Fibroblast of skin of right biceps (primary cell): ENCODE data around the gene POLR3H.
A peak's percentile ranks its signal among the peaks of the same experiment; 100 is the strongest.

Experiments
- DNase-seq: peaks from one replicate; pipeline ENCODE4 v3.0.0-alpha.2; 2013

Gene POLR3H

DNA sequence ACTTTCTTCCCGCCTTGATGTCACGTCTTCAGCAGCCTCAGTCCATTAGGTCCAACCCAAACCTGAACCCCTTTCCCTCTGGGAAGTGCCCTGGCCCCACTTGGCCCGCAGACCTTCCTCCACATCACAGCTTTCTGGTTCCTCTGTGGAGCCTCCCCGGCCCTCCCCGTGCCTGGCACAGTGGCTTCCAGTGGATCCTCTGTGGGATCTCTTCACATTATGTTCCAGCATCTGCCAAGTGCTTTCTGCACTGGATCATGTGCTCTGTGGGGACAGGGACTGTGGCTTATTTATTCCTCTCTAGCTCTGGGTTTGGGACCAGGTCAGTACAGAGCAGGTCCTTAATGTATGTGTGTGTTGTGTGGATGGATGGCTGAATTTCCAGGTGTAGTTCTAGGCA lies 30.9 kb downstream of the POLR3H start:
- DNase-seq: no peak

DNA sequence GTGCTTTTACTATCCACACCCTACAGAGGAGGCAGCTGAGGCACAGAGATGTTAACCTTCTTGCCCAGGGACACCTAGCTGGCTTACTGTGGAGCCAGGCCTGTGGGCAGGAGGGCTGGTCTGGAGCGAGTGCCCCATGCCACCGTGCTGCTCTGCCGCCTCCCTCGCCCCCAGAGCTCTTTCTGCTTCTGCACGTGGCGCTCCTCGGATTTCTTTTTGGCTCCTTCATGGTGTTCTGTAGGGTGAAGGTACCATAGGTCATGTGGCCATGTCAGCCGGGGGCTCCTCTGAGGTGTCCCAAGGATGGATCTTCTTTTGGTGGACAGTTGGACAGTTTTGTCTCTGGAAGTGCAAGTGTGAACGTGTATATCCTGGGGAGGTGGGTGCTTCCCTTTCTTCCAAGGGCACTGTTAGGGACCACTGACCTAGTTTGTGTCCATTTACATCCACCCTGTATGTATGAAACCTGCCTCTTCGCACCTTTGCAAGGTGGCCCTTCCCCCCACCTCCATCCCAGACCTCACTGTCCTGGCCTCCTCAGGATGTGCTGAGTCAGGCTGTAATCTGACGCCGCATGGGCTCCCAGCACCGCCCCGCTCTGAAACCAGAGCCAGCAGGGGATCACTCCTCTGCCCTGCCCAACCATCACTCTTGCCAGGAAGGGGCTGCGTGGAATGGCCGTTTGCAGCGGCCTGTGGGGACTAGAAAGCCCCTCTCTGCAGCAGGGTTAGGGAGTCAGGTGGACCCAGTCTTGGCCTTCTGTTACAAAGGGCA lies 31.7 kb downstream of the POLR3H start:
- peak; percentile 76 for DNase-seq

DNA sequence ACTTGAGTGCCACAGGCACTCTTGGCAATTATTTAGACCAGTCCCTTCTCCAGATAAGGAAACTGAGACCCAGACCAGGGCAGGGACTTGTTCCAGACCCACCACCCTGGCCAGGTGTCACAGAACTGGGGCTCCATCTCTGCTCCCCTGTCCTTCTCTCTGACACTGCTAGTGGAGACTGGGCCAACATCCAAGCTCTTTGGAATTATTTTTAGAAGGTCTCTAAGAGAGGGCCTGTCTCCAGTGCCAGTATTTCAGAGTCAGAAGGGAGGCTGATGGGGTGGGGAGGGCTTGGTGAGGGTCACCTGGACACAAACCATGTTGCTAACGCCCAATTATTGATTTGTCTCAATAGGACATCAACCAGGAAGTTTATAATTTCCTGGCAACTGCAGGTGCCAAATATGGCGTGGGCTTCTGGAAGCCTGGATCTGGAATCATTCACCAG lies 32.7 kb downstream of the POLR3H start:
- DNase-seq: no peak

DNA sequence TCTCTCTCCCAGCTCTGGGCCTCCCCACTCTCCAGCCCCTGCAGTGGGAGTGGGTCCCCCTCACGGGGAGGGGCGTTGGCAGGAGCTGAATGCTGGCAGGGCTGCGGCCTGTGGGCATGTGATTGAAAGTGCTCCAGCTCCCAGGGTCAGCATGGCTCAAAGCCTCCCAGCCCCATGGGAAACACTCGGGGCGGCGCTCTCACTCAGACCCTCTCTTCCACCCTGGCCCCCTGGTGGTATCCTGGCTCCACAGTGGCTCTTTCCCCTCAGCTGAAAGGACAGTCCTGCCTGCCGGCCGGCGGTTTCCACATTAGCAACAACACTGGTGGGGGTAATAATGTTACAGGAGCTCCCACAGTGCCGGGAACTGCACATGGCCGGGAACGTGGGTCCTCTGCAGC lies 35.5 kb downstream of the POLR3H start:
- DNase-seq: no peak

DNA sequence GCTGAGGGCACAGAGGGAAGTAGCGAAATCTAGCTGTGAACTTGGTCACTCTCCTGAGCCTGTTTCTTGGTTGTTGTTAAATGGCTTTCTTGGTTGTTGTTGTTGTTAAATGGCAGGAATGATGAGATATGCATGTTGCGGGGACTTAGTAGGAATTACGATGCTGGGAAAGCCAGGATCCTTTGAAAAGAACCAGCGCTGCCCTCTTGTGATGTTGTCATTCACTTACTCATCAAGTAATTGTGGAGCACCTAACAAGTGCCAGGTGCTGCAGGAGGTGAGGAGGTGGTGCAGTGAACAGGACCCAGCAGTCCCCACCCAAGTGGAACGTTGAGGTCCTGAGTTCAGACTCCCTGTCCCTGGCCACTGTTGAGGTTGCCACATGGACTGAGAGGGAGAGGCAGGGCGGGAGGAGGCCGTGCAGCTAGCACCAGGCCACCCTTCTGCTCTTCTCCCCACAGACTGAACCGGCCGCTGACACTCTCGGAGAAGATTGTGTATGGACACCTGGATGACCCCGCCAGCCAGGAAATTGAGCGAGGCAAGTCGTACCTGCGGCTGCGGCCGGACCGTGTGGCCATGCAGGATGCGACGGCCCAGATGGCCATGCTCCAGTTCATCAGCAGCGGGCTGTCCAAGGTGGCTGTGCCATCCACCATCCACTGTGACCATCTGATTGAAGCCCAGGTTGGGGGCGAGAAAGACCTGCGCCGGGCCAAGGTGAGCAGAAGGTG lies 36.8 kb downstream of the POLR3H start:
- no peak for DNase-seq

DNA sequence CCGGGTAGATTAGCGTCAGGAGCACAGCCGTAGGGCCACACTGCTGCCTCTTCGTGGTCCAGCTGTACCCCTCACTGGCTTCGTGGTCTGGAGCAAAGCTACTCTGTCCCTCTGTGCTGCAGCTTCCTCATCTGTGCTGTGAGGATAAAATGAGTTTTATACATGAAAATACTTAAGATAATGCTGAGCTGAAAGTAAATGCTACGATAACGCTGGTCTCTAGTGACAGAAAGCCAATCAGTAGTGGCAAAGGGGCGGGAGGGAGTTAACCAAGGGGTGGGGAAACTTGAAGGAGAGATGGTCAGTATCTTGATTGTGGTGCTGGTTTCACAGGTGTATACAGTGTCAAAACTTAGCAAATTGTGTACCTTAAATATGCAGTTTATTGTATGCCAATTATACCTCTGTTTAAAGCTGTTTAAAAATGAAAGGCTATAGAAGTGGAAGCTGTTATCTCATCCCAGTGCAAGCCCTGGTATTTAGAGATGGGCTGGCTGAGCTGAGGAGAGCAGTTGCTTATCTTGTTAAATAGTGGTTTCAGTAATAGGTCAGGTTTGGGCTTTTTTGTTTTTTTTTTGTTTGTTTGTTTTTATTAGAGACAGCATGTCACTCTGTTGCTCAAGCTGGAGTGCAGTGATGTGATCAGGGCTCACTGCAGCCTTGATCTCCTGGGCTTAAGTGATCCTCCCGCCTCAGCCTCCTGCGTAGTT lies 38.6 kb downstream of the POLR3H start:
- DNase-seq: no peak

DNA sequence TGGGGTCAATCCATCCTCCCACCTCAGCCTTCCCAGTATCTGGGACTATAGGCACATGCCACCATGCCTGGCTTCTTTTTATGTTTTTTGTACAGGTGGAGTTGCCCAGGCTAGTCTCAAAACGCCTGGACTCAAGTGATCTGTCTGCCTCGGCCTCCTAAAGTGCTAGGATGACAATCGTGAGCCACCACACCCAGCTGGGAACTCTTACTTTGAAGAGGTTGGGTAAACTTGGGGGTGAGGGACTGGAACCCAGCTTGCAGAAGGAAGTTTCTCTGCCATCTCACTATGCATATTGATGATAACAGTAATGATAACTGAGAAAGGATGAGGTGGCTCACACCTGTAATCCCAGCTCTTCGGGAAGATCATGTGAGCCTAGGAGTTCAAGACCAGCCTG lies 39.5 kb downstream of the POLR3H start:
- no peak for DNase-seq

DNA sequence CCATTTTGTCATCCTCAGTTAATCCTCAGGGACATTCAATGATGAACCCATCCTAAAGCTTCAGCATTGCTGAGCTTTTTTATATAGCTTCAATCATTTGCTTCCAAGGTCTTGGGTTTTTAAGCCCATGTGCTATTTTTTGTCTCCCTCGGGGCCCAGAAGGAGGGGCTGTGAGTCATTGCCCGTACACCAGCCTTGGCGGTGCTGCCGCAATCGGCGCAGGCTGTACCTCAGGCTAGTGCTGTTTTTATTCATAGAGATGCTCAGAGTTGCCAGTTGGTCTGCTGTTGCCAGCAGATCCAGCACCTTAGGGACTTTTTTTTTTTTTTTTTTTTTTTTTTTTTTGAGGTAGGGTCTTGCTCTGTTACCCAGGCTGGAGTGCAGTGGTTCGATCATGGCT lies 39.9 kb downstream of the POLR3H start:
- DNase-seq: peak; percentile 36

DNA sequence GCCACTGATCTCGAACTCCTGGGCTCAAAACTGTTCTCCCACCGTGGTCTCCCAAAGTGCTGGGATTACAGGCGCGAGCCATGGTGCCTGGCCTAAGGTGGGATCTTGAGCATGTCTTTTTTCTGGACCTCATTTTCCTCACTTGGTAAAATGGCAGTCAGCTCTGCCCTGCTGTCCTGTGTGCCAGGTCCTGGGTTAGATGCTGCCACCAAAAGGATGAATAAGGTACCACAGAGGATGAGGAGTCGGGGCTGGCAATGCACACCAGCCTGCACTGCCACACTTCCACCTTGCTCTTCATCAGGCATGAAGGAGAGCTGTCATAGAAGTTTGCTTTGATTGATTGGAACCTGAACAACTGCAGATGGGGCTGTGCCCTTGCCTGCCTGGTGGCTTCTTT lies 43.1 kb downstream of the POLR3H start:
- DNase-seq: no peak

DNA sequence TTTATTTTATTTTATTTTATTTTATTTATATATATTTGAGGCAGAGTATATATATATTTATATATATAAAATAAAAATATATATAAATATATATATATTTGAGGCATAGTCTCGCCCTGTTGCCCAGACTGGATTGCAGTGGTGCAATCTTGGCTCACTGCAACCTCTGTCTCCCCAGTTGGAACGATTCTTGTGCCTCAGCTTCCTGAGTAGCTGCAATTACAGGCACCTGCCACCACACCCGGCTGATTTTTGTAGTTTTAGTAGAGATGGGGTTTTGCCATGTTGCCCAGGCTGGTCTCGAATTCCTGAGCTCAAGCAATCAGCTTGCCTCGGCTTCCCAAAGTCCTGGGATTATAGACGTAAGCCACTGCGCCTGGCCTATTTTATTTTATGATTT lies 44.0 kb downstream of the POLR3H start:
- DNase-seq: no peak

DNA sequence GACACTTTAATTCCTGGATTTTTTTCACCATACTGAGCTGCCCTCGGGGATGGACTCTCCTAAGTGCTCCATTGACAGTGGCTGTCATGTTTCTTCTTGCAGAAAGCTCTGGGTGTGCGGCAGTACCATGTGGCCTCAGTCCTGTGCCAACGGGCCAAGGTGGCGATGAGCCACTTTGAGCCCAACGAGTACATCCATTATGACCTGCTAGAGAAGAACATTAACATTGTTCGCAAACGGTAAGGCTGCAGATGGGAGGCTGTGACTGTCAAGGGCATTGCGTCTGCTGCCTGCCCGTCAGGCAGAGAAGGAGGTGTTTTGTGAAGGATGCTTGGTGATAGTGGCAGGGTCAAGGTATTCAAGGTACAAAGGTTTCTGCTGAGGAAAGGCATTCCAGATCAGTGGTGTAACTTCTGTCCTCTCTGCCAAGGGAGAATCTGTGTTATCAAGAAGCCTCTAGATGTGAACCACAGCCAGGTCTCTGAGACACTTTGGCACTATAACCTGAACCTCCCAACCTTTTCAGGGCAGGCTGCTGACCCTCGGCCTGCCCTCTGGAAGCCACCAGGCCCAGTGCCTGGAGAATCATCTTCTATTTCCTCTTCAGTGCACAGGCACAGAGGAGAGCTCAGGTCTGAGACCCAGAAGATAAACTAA lies 44.5 kb downstream of the POLR3H start:
- no peak for DNase-seq

DNA sequence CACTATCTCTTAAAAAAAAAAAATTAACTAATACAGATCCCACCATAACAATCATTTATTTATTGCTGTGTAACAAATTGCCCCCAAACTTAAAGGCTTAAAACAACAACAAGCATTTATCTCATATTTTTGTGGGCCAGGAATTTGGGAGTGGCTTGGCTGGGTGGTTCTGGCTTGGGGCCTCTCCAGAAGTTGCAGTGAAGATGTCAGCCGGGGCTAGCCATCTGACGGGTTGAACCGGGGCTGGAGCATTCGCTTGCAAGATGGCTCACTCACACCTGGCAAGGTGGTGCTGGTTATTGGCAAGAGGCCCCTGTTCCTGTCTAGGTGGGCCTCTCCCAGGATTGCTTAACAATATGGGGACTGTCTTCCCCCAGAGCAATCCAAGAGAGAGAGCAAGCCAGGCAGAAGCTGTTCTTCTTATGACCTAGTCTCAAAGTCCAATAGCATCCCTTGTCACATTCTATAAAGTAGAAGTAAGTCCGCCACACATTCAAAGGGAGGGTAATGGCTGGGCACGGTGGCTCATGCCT lies 45.9 kb downstream of the POLR3H start:
- no peak for DNase-seq

DNA sequence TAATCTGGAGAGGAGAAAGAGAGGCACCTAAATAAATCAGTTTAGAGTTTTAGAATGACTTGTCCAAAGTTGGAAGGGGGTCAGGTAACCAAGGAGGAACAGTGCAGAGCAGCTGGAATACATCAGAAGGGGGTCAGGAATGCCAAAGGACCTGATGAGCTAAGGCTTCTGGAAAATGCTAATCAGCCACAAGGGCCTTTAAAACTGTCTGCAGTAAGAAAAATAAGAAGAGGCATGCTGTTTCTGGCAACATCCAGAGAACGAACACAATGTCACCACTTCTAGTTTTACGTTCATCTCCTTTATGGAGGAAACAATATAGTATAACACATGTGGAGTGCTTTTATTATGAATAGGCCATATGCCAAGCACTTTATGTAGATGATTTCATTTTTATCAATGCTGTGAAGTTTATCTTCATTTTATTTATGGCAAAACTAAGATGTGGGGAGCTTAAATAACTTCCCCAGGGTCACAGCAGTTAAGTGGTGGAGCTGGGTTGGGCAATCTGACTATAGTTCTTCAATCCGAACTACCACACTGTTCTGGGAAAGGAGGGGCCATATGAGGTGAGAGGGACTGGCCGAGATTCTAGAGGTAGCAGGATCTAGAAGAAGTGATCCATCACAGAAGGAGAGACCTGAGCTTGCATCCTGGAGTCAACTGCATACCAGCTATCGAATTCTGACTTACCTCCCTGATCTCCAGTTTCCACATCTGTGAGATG lies 52.7 kb downstream of the POLR3H start:
- no peak for DNase-seq

DNA sequence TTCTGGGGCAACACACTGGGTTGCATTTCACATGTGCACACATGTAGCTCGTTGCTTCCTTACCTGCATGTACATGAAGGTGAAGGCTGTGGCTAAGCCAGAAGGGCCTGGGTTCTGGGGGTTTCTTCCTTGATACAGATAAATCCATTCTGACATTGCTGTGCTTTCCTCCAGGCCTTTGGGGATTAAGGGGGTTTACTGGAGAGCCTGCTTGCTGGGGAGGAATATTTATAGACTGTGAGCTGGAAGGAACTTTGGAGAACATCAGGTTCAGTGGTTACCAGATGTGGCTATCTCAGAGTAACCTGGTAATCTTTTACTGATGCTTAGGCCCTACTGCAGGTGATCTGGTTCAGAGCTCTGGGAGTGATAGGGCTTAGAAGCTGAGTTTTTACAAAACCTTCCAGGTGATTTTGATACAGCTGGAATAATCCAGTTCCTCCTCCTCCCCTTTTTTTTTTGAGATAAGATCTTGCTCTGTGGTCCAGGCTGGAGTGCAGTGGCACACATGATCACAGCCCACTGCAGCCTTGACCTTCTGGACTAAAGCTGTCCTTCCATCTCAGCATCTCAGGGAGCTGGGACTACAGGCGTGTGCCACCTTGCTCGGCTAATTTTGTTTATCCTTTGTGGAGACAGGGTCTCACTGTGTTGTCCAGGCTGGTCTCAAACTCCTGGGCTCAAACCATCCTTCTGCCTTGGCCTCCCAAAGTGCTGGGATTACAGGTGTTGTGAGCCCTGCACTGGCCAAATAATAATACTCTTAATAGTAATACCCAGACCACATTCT lies 55.5 kb downstream of the POLR3H start:
- DNase-seq: no peak

DNA sequence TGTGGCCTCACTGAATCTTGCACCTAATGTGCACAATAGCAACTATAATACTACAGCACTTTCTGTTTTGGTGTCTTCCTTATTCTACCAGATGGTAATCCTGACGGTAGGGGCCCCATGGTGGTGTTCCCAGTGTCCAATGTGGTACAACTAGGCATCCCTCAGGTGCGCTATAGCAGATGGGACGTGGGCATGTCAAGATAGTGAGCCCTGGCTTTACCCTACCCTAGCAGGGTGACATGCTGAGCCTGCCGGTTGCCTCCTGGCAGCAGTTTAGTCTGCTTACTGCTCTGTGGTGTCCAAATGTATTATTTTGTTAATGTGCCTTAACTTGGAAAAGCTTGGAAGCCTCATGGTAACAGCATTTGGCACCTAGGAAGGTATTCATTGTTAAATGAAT lies 56.2 kb downstream of the POLR3H start:
- no peak for DNase-seq

DNA sequence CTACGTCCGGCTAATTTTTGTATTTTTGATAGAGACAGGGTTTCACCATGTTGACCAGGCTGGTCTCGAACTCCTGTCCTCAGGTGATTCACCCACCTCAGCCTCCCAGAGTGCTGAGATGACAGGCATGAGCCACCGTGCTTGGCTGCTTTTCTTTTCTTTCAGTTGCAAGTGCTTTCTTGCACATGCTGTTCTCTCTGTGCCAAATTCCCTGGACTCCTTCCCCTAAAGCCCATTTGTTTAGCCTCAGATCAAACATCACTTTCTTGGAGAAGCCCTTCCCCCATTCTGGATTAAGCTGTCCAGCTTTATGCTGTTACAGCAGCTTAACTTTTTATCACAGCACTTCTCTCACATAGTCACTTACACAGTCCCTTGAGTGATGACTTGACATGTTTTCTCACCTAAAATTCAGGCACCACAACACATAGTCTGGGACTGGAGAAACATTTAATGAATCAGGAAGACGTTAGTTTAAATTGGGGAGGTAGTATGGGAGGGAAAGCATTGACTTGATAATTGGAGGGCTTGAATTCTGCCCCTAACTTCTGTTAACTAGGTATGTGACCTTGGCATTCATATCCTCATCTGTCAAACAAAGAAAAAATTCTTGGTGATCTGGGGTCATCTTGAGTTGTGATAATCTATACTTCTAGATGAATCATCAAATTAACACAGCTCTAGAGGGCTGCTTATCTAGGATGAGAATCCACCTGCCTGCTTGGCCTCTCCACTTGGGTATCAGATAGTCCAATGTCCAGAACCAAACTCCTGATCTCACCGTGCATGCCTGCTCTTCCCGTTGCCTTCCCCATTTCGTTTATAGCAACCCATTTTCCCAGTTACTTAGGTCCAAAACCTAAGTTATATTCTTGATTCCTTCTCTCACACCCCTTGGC lies 57.0 kb downstream of the POLR3H start:
- no peak for DNase-seq

DNA sequence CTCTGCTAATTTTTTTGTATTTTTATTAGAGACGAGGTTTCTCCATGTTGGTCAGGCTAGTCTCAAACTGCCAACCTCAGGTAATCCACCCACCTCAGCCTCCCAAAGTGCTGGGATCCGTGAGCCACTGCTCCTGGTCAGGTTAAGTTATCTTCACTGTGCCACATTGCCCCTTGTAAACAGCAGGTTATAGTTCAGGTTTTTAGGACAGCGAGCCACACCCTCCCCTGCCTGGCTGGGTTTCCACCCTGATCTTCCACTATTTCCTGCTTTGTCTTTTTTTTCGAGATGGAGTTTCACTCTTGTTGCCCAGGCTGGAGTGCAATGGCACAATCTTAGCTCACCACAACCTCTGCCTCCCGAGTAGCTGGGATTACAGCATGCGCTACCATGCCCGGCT lies 59.2 kb downstream of the POLR3H start:
- no peak for DNase-seq

DNA sequence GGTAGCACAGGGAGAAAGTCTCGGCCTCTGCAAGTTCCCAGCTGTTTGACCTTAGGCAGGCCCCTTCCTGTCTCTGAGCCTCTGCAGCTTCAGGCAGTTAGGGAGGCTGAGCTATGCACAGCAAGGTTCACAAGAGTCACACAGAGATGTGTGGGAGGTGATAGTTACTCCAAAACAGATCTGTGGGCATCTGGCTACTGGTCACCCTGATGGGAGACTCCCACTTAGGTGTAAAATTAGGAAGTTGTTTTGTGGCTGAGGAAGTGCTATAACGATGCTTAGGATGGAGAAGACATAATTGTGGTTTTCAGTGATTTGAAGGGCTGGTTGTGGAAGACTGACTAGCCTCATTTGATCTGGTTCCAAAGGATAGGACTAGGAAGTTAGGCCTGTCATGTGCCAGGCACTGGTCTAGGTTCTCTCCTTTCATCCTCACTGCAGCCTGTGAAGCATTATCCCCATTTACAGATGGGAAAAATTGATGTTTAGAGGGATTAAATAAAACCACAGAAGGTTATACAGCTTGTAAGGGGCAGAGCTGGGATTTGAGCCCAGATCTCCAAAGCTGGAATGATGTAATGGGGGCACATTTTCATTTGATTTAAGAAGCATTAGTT lies 61.8 kb downstream of the POLR3H start:
- peak; percentile 44 for DNase-seq

DNA sequence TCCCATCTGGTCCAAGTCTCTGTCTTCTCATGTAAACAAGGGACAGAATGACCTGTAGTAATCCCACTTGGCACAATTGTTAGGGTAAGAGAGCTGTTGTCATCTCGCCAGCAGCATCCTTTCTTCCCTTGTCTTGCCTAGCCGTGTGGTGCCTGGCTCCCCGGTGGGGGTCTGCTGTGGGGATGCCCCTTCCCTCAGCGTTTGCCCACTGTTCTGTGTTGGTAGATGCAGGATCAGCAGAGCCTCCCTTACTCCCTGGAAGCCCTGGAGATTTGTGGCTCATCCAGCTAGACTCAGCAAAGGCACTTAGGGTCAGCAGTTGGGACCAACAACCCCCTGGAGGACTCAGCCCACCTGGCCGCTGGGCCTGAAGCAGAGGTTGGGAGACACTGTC lies 62.3 kb downstream of the POLR3H start:
- no peak for DNase-seq
